Immature natural killer cell (primary cell): ENCODE measurements around the gene TEDC2. TPM values are rescaled to one million over a fixed set of nuclear protein-coding genes. Genes with fewer than 3 reads are reported as not detected.

Source experiments
- DNase-seq, 3 donors: peaks; one replicate each; pipeline ENCODE4 v3.0.0; 2022; ENCODE audit warnings: mixed read lengths in 1 of 3
- H3K27ac Mint-ChIP-seq, 6 donors: one replicate each; pipeline ENCODE4 v1.8.0; 2020; ENCODE audit warnings: mixed read lengths in 6 of 6, mild to moderate bottlenecking in 5 of 6, inconsistent platforms in 4 of 6, moderate library complexity in 3 of 6
- H3K27me3 Mint-ChIP-seq, 3 donors: one replicate each; pipeline ENCODE4 v1.8.0; 2020 to 2021; ENCODE audit warnings: low read depth in 3 of 3, mild to moderate bottlenecking in 3 of 3, mixed read lengths in 3 of 3, moderate library complexity in 3 of 3, inconsistent platforms in 1 of 3
- H3K36me3 Mint-ChIP-seq, 3 donors: one replicate each; pipeline ENCODE4 v1.8.0; 2020; ENCODE audit warnings: mixed read lengths in 3 of 3, inconsistent platforms in 2 of 3, mild to moderate bottlenecking in 2 of 3
- H3K4me1 Mint-ChIP-seq, 2 donors: one replicate each; pipeline ENCODE4 v1.8.0; 2020; ENCODE audit warnings: inconsistent platforms in 2 of 2, mild to moderate bottlenecking in 2 of 2, mixed read lengths in 2 of 2, moderate library complexity in 1 of 2
- H3K4me3 Mint-ChIP-seq, 5 donors: one replicate each; pipeline ENCODE4 v1.8.0; 2020; ENCODE audit warnings: mild to moderate bottlenecking in 5 of 5, mixed read lengths in 5 of 5, inconsistent platforms in 3 of 5, moderate library complexity in 3 of 5
- H3K9me3 Mint-ChIP-seq, 6 donors: one replicate each; pipeline ENCODE4 v1.8.0; 2020; ENCODE audit warnings: mild to moderate bottlenecking in 6 of 6, mixed read lengths in 6 of 6, inconsistent platforms in 4 of 6, moderate library complexity in 3 of 6
- polyA plus RNA-seq, 3 donors: library from polyadenylated mRNA; unstranded; fragments of 300-500 nt; fragmentation: Illumina TruSeq; gene quantifications; one replicate each; pipeline ENCODE4 v1.2.3, GENCODE V29; 2021

TEDC2 gene
- polyA plus RNA-seq, 3 donors from 2014 or later: 0.22 to 0.85 TPM; not detected in 1

DNA sequence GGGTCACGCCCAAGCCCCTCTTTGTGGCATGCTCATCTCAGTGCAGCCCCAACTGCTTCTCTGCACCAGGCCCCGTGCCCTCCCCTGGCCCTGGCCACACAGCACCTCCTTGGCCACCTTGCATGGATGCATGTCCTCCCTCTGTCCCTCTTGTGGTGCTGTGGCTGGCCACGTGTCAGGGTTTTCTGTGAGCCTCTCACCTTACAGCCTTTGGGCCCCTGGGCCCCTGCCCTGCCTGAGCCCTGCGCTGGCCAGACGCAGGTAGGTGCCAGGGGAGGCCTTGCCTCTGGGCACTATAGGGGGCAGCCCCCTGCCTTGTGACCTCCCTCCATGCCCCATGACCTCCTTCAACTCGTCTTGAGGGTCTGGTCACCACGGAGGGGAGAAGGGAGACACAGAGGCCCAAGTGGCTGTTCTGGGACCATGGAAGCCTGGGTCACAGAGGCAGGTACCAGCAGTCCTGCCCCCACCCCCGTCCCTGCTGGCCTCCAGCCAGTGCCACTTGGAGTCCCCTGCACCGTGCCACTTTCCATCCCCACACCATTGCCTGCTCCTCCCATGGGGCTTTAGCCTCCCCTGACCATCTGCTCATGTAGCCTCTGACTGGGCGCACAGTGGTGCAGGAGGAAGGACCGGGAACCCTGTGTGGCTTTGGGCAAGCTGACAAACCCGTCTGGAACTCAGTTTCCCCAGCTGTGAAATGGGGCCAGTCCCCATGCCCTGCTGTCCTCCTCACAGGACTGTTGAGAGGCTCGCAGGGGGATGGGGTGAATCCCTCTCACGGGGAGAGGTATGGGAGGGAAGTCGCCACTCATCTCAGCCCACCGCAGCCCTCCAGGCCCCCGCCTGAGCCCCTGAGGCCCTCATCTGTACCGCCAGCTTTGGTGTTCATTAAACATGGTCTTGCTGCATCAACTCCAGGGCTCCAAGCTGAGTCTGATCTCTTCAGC lies 42.3 kb downstream of the TEDC2 start:
- peaks cover 0 to 5% (median 0%) of the 10 kb centered on the region in 3 donors for H3K27me3 Mint-ChIP-seq
- H3K9me3 Mint-ChIP-seq: no peaks in the 10 kb centered on the region
- no peak for DNase-seq
- peaks cover 0 to 2% of the 10 kb centered on the region in 2 donors for H3K4me1 Mint-ChIP-seq
- H3K36me3 Mint-ChIP-seq: peaks cover 3 to 6% (median 6%) of the 10 kb centered on the region in 3 donors
- no peak overlapping the region for H3K27ac Mint-ChIP-seq
- no peak overlapping the region for H3K4me3 Mint-ChIP-seq

DNA sequence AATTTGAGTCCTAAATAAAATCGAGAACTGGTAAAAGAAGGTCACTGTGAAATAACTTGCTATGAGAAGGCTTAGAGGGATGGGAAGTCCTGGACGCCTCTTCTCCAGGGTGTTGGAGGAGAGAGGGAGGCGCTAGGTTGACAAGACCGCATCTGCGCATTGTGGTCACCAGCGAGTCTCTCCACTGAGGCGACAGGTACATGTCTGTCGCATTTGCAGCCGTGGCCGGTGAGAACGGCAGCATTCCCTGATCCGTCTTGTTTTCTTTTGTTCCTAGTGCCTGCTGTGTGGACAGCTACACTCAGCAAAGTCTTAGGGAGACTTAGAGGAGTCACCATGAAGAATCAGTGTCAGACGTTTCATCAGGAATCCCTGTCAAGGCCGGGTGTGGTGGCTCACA lies 45.8 kb downstream of the TEDC2 start:
- H3K27ac Mint-ChIP-seq: no peak overlapping the region
- DNase-seq: no peak
- no peaks in the 10 kb centered on the region for H3K36me3 Mint-ChIP-seq
- H3K9me3 Mint-ChIP-seq: no peaks in the 10 kb centered on the region
- peaks cover 8 to 15% of the 10 kb centered on the region in 2 donors for H3K4me1 Mint-ChIP-seq
- H3K4me3 Mint-ChIP-seq: no peak overlapping the region
- H3K27me3 Mint-ChIP-seq: peaks cover 0 to 8% (median 2%) of the 10 kb centered on the region in 3 donors

DNA sequence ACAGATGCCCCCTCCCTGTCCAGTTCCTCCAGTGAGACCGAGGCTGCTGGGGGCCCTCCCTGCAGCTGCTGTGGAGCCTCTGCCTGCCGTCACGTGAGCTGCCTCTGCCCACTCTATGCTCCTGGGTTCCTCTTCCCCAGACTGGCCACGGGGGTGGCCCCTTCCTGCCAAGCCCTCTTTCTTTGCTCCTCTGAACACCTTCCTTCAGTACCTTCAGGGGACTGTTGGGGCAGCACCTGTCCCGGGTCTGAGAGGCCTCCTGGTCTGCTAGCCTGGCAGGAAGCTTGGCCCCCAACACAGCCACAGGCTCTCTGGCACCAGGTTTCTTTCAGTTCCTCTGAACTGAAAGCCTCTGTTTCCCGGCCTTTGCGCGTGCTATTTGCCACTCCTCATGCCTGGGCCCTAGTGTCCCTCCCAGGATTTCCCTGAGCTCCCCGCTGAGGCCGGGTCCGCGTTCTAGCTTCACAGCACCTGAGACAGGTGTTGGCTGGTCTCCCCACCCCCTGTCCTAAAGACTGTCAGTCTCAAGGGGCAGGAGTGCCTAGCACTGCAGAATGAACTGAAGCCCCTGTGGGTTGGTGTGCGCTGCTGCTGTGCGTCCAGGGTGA lies 47.2 kb downstream of the TEDC2 start:
- DNase-seq: no peak
- no peak overlapping the region for H3K4me3 Mint-ChIP-seq
- peak overlapping the region in 1 of 6 donors; percentile 53 for H3K27ac Mint-ChIP-seq
- peaks cover 11 to 17% of the 10 kb centered on the region in 2 donors for H3K4me1 Mint-ChIP-seq
- peaks cover 1 to 10% (median 4%) of the 10 kb centered on the region in 3 donors for H3K27me3 Mint-ChIP-seq
- no peaks in the 10 kb centered on the region for H3K9me3 Mint-ChIP-seq
- H3K36me3 Mint-ChIP-seq: no peaks in the 10 kb centered on the region

DNA sequence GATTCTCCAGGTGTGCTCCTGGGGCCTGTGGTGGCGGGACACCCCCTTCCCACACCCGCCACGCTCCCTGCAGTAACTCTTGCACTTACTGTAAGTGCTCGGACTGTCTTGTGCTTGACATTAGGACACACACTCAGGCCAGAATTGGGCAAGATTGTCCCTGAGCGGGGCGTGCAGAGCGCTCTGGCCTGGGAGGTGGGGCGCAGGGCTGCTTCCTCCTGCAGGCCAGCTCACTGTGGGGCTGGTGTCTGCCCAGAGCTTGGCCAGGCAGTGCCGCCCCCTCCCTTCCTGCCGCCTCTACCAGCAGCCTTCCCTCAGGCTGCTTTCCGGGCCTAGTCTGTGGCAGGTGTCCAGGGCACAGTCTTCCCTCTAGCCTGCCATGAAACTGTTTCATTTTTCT lies 47.8 kb downstream of the TEDC2 start:
- Mint-ChIP-seq H3K4me1 (peaks cover 16 to 21% of the 10 kb centered on the region in 2 donors), H3K4me3 (no peak overlapping the region), H3K27me3 (peaks cover 2 to 11% (median 4%) of the 10 kb centered on the region in 3 donors), H3K27ac (peak overlapping the region in 3 of 6 donors; percentile 22 to 55 (median 48)), H3K36me3 (no peaks in the 10 kb centered on the region), H3K9me3 (no peaks in the 10 kb centered on the region)
- DNase-seq: no peak

DNA sequence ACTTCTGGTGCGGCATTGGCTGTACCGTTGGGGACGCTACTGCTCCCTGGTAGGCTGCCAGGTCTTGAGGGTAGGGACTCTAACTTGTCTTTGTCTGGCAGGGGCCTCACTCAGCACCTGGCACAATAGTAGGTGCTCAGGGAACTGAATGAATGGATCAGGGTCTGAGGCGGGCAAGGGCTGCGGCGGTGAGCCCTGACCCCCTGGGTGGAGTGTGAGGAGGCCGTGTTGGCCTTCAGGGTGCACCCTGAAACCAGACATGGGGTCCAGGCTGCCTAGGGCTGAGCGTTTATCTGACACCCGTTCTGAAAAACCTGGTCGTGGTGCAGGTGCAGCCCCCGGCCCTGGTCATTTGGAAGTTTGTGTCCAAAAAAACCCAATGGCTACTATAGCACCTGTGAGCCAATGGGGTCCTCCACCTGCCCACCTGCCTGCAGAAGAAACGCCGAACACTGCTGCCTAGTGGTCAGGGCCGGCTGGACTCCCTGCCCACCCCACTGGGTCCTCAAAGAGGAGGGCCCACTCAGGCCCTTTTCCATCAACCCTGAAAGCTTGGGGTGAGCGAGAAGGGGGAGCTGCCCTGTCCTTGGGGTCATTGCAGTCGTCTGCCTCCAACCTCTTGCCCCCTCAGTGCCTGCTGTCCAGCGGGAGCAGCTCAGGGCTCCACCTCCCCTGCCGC lies 49.0 kb downstream of the TEDC2 start:
- Mint-ChIP-seq H3K27me3 (peaks cover 7 to 19% (median 13%) of the 10 kb centered on the region in 3 donors), H3K36me3 (no peaks in the 10 kb centered on the region), H3K4me3 (no peak overlapping the region), H3K4me1 (peaks cover 24 to 29% of the 10 kb centered on the region in 2 donors), H3K9me3 (no peaks in the 10 kb centered on the region), H3K27ac (peak overlapping the region in 2 of 6 donors; percentile 10 to 84)
- DNase-seq: no peak

DNA sequence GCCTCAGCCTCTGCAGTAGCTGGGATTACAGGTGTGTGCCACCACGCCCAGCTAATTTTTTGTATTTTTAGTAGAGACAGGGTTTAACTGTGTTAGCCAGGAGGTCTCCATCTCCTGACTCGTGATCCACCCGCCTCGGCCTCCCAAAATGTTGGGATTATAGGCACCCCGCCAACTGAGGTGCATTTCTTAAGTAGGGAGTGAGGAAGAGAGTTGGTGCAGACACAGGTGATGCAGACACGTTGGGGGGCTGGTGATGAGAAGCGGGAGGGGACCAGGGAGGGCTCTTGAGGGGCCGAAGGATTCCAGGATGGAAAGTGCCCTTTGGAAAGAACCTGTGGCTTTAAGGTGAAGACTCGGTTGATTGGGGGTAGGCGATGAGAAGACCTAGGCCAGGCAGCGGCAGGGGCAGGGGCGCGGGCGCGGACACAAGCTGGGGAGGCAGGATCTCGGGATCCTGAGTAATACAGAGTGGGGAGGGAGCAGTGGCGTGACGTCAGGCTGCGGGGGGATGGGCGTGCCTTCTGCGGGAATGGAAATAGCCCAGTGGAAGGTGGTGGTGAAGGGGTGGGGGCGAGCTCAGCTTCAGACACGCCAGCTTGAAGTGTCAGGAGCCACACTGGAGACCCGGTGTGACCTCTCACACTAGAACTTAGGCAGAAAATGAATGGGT lies 51.4 kb downstream of the TEDC2 start:
- Mint-ChIP-seq H3K4me1 (peaks cover 41 to 46% of the 10 kb centered on the region in 2 donors), H3K4me3 (peak overlapping the region in 1 of 5 donors; percentile 13), H3K27ac (peak overlapping the region in 2 of 6 donors; percentile 28 to 35), H3K36me3 (no peaks in the 10 kb centered on the region), H3K9me3 (no peaks in the 10 kb centered on the region), H3K27me3 (peaks cover 22 to 31% (median 23%) of the 10 kb centered on the region in 3 donors)
- DNase-seq: no peak

DNA sequence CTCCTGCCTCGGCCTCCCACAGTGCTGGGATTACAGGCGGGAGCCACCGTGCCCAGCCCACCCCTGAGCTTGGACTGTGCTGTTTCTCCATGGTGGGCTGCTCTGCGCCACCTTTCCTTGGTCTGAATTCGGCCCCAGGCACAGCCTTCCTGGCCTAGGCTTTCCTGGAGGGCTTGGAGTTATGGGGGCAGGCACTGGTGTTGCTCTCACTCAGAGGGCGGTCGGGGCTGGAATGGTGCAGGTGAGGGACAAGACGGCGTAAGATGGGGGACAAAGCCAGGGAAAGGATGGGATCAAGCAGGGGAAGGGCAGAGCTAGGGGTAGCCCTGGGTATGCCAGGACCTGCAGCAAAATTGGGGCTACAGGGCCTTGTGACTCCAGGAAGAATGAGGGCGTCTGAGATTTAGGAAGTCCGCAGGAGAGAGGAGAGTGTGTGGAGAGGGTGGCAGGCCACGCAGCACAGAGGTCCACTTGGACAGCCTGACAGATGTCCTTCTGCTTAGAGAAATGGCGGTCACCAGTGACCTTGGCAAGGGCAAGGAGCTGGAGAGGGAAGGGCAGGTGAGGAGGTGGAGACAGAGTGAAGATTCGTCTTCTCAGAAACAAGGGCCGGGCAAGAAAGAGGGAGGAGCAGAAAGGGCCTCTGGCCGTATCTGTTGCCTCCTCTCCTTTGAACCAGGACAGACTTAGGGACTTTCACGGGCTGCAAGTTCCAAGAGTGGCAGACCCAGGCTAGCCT lies 52.3 kb downstream of the TEDC2 start:
- H3K4me1 Mint-ChIP-seq: peaks cover 50 to 53% of the 10 kb centered on the region in 2 donors
- peaks cover 0 to 6% (median 0%) of the 10 kb centered on the region in 3 donors for H3K36me3 Mint-ChIP-seq
- H3K27ac Mint-ChIP-seq: peak overlapping the region in 5 of 6 donors; percentile 87 to 94 (median 92)
- H3K9me3 Mint-ChIP-seq: no peaks in the 10 kb centered on the region
- H3K4me3 Mint-ChIP-seq: peak overlapping the region; percentile 82 to 91 (median 89)
- DNase-seq: no peak
- peaks cover 23 to 33% (median 28%) of the 10 kb centered on the region in 3 donors for H3K27me3 Mint-ChIP-seq

DNA sequence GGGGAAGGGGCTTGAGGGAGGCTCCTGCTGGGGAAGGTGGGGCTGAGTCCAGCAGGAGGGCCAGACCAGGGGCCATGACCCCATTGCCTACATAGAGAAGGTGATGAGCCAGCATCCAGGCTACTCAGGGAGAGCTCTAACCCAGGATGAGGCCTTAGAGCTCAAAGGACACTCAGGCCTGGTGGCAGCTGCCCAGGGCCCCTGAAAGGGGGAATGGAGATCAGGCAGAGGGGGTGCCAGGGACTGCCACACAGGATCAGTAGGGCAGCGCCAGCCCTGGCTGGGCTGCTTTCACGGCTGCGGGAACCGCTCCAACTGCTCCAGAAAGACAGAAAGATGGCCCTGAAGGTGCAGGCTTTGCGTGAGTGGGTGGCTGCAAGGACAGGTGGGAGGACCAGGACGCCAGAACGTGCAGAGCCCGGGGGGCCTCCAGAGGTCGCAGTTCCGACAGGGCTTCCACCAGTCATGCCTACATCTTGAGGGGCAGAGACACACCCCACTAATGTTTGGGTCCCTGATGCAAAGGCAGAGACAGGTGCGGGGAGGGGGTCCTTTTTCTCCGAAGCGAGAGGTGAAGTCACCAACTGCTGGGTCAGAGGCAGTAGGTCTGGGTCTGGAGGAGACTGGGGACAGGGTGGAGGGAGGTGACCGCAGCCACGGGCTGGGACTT lies 53.0 kb downstream of the TEDC2 start:
- H3K27ac Mint-ChIP-seq: peak overlapping the region; percentile 87 to 94 (median 90)
- H3K36me3 Mint-ChIP-seq: peaks cover 0 to 6% (median 0%) of the 10 kb centered on the region in 3 donors
- no peaks in the 10 kb centered on the region for H3K9me3 Mint-ChIP-seq
- H3K27me3 Mint-ChIP-seq: peaks cover 26 to 39% (median 28%) of the 10 kb centered on the region in 3 donors
- no peak for DNase-seq
- peaks cover 57 to 59% of the 10 kb centered on the region in 2 donors for H3K4me1 Mint-ChIP-seq
- peak overlapping the region; percentile 82 to 91 (median 89) for H3K4me3 Mint-ChIP-seq

DNA sequence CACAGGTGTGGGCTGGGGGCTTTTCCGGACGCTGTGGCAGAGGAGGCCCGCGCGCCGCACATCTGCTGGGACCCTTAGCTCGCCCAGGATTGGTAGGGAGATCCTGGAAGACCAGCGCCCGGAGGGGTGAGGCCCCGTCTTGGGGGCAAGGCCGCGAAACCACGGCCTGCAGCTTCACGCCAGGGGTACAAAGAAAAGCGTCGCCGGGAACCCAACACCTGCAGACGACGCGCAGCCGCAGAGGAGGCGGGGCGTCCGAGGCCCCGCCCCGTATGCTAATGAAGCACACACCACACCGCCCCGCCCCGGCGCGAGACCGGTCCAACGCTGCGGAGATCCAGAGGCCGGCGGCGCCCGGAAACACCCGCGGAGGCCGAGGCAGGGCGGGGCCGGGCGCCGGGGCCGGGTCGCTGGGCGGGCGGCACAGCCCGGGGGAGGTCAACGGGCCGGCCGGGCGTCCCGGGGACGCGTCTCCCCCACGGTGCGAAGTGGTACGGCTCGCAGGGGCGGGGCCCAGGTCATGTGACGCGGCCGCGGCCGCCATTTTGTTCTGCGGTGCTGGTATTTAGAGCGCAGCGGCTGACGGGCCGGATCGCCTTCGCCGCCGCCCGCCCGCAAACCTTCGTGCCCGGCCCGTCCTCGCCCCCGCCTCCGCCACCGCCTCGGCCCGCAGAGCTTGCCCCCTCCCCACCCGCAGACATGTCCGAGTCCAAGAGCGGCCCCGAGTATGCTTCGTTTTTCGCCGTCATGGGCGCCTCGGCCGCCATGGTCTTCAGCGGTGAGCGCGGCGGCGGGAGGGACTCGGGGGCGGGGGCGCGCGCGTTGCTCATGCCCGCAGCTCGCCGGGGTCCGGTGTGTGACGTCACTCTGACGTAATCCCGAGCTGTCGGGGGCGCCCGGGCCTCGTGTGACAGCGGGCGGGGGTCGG lies 53.8 kb downstream of the TEDC2 start, which contains the start of gene ATP6V0C:
ATP6V0C (plus strand) TSS at position 548 of the 928 bp plus-strand sequence; CDS start at position 700, 152 bp downstream.
- Mint-ChIP-seq H3K4me1 (peaks cover 65% of the 10 kb centered on the region in 2 donors), H3K9me3 (no peaks in the 10 kb centered on the region), H3K27ac (peak within 1 kb of the TSS; percentile 87 to 97 (median 96)), H3K36me3 (peaks cover 0 to 6% (median 0%) of the 10 kb centered on the region in 3 donors), H3K27me3 (peaks cover 26 to 42% (median 28%) of the 10 kb centered on the region in 3 donors), H3K4me3 (peak within 1 kb of the TSS; percentile 89 to 94 (median 93))
- DNase-seq: peak; percentile 93 to 97 (median 96)
